Measurements from ENCODE around the gene SET.
A peak's percentile ranks its signal among the peaks of the same experiment; 100 is the strongest.

Gene SET

GRCh38 chr9:128712451-128713410, 23.7 kb downstream of the SET start:
- DNase-seq (ENCODE audit: low spot score) = no peak

- DNase-seq (ENCODE audit: low spot score) = no peak
These were observed 24.4 kb downstream of the SET start for GRCh38 chr9:128713411-128713780.

- DNase-seq (ENCODE audit: low spot score) = no peak
These were observed 25.0 kb downstream of the SET start for GRCh38 chr9:128713941-128714573.

- no peak for DNase-seq (ENCODE audit: low spot score)
These were observed 25.8 kb downstream of the SET start for GRCh38 chr9:128714586-128715435.

GRCh38 chr9:128715436-128715750, 26.4 kb downstream of the SET start:
- no peak for DNase-seq (ENCODE audit: low spot score)

GRCh38 chr9:128716581-128717254, 27.7 kb downstream of the SET start:
- no peak for DNase-seq (ENCODE audit: low spot score)

- DNase-seq (ENCODE audit: low spot score) = no peak
These were observed 29.0 kb downstream of the SET start for GRCh38 chr9:128718047-128718446.

- DNase-seq (ENCODE audit: low spot score) = no peak
These were observed 29.5 kb downstream of the SET start for GRCh38 chr9:128718475-128718874.

GRCh38 chr9:128719919-128720605, 31.0 kb downstream of the SET start:
- DNase-seq (ENCODE audit: low spot score) = no peak

GRCh38 chr9:128720841-128721486, 31.9 kb downstream of the SET start:
- DNase-seq (ENCODE audit: low spot score) = no peak

- DNase-seq (ENCODE audit: low spot score) = no peak
These were observed 32.5 kb downstream of the SET start for GRCh38 chr9:128721487-128722010.

- no peak for DNase-seq (ENCODE audit: low spot score)
These were observed 33.6 kb downstream of the SET start for GRCh38 chr9:128722380-128723351.

- no peak for DNase-seq (ENCODE audit: low spot score)
These were observed 34.4 kb downstream of the SET start for GRCh38 chr9:128723352-128723865.

GRCh38 chr9:128723866-128724743, 35.1 kb downstream of the SET start, which contains the start of gene ZDHHC12:
ZDHHC12 (minus strand) TSS chr9:128724127; CDS start chr9:128724093, 34 bp downstream.
- DNase-seq (ENCODE audit: low spot score) = peak; percentile 99

- peak; percentile 94 for DNase-seq (ENCODE audit: low spot score)
These were observed 35.8 kb downstream of the SET start for GRCh38 chr9:128724744-128725211.

GRCh38 chr9:128727640-128728248, 38.7 kb downstream of the SET start:
- no peak for DNase-seq (ENCODE audit: low spot score)

GRCh38 chr9:128728298-128728697, 39.3 kb downstream of the SET start:
- DNase-seq (ENCODE audit: low spot score) = no peak
